ENCODE data around the gene PMP22. TPM values are rescaled to one million over a fixed set of nuclear protein-coding genes. Genes with fewer than 3 reads are reported as not detected.

The PMP22 gene
- total RNA-seq, 1 experiment from 2014 or later: 28.7 TPM

- no peak for TF ChIP-seq POLR2AphosphoS5 (IDR thresholded peaks at IDR 0.05; ENCODE audit: low read depth, low read length)
- TF ChIP-seq ATF3 (IDR thresholded peaks at IDR 0.05): no peak
- TF ChIP-seq CBX3 (IDR thresholded peaks at IDR 0.05; ENCODE audit: low read depth): no peak
Measured at GRCh38 chr17:15232517-15232915, 32.6 kb downstream of the PMP22 start (continued).

- ATAC-seq: no peak
- no peaks in the 10 kb centered on the region for H3K9me2 ChIP-seq (ENCODE audit: insufficient read depth)
- intact Hi-C loops (cut with micrococcal nuclease): no loop called here
- H2AFZ ChIP-seq (ENCODE audit: low read depth, low read length, poor library complexity, severe bottlenecking): no peak overlapping the region
- H4K20me1 ChIP-seq (ENCODE audit: insufficient read depth): no peaks in the 10 kb centered on the region
- no peaks in the 10 kb centered on the region for H3K4me1 ChIP-seq (ENCODE audit: control insufficient read depth in 1 of 2, insufficient read depth in 2 of 2, low read length in 2 of 2)
- H3K27ac ChIP-seq (ENCODE audit: low read depth, low read length): no peak overlapping the region
- H3K9me3 ChIP-seq (ENCODE audit: control insufficient read depth in 1 of 2, insufficient read depth in 1 of 2, low read depth in 1 of 2, low read length in 2 of 2): no peaks in the 10 kb centered on the region
- H3K9ac ChIP-seq (ENCODE audit: low read length): no peak overlapping the region
- no peak overlapping the region for H3K4me3 ChIP-seq (replicated peaks in 1 of 2; ENCODE audit: low read depth in 1 of 2, low read length in 2 of 2)
- CTCF ChIA-PET: no interaction called here
- RAD21 ChIA-PET (ENCODE audit: low non-redundant PET in 1 of 2, low total read pairs in 2 of 2, uncharacterized antibody in 2 of 2, unreplicated experiment in 2 of 2): no interaction called here
- no TSS peak for BruUV-seq (replicated peaks)
- POLR2A ChIA-PET: no interaction called here
- no peak overlapping the region for H3K4me2 ChIP-seq (ENCODE audit: low read length)
- no peaks in the 10 kb centered on the region for H3K27me3 ChIP-seq (ENCODE audit: insufficient read depth, low read length)
- H3K79me2 ChIP-seq (ENCODE audit: insufficient read depth, low read length): no peaks in the 10 kb centered on the region
- DNase-seq (ENCODE audit: low read depth, low spot score): no peak
- no peaks in the 10 kb centered on the region for H3K36me3 ChIP-seq (ENCODE audit: control insufficient read depth in 1 of 2, insufficient read depth in 2 of 2, low read length in 2 of 2)
- no peak for TF ChIP-seq EZH2phosphoT487 (IDR thresholded peaks at IDR 0.05; ENCODE audit: borderline replicate concordance)
- no peak for TF ChIP-seq FOSL1 (IDR thresholded peaks at IDR 0.05; ENCODE audit: low read depth)
- no peak for TF ChIP-seq CEBPB (IDR thresholded peaks at IDR 0.05; ENCODE audit: low read depth)
- no peak for TF ChIP-seq REST (IDR thresholded peaks at IDR 0.05; ENCODE audit: low read depth)
- no peak for TF ChIP-seq ZNF274 (IDR thresholded peaks at IDR 0.05; ENCODE audit: low read depth, low read length)
Measured at GRCh38 chr17:15231851-15232516, 33.1 kb downstream of the PMP22 start.

Data from HCT116 (cell line).